GM23248 (cell line): Measurements from ENCODE around the gene FZD7.

ENCODE experiments used
- EZH2 ChIP-seq: fragments of 200-600 bp; sonication (generic); IDR thresholded peaks from 2 replicates; pipeline ENCODE4 v1.6.1; 2018; ENCODE audit warnings: antibody characterized with exemption, mild to moderate bottlenecking; ENCODE audit not compliant: insufficient read depth, poor library complexity, severe bottlenecking
- EZH2phosphoT487 ChIP-seq: fragments of 200-600 bp; sonication (generic); IDR thresholded peaks from 2 replicates; pipeline ENCODE4 v1.6.1; 2018; ENCODE audit warnings: antibody characterized with exemption, moderate library complexity, mild to moderate bottlenecking, low read depth; ENCODE audit not compliant: insufficient read depth

DNA sequence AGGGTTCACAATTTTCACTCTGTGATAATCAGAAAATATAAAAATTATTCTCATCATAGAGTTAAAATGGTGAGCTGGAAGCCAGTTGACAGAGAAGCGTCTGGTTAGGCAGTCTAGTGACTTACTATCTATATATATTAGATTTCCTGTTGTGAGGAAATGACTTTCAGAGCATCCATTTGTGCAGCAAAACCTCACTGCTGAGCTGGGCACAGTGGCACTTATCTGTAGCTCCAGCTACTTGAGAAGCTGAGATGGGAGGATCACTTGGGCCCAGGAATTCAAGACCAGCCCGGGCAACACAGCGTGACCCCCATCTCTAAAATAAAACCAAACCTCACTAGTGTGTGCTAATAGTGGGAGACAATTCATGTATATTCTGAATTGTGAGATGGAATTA lies 32.2 kb downstream of the FZD7 start:
- TF ChIP-seq EZH2 (no peak), EZH2phosphoT487 (no peak)
